ENCODE data around the gene LMLN. TPM values are rescaled to one million over a fixed set of nuclear protein-coding genes. Genes with fewer than 3 reads are reported as not detected.

LMLN gene
- total and polyA plus RNA-seq, 4 donors = 2.4 to 17.2 (median 8.2) TPM

GRCh38 chr3:197974016-197974415 is 14.0 kb downstream of the LMLN start:
- 76 to 79% methylated on average over 1 of the region's 1 CpG for WGBS, 2 donors

GRCh38 chr3:197975311-197975710 is 15.3 kb downstream of the LMLN start:
- DNase-seq (no peak), ATAC-seq (ENCODE audit: insufficient read depth, low FRiP score) (no peak)
- Histone ChIP-seq H3K36me3 (ENCODE audit: control insufficient read depth in 4 of 4, insufficient read depth in 4 of 4, low read length in 4 of 4) (peaks cover 0 to 5% (median 2%) of the 10 kb centered on the region in 4 donors), H3K9ac (ENCODE audit: insufficient read depth in 1 of 2, low read length in 2 of 2) (no peak overlapping the region), H3K27me3 (ENCODE audit: control insufficient read depth in 3 of 3, insufficient read depth in 3 of 3, low read length in 2 of 3) (no peaks in the 10 kb centered on the region), H3K4me3 (no peak overlapping the region), H3K4me1 (ENCODE audit: control insufficient read depth in 5 of 5, insufficient read depth in 5 of 5, low read length in 5 of 5) (no peaks in the 10 kb centered on the region), H3K9me3 (ENCODE audit: control insufficient read depth in 4 of 4, insufficient read depth in 3 of 4, low read length in 3 of 4) (peaks cover 0 to 5% (median 0%) of the 10 kb centered on the region in 4 donors), H3K27ac (ENCODE audit: low read depth in 1 of 2, low read length in 1 of 2) (no peak overlapping the region)
- TF ChIP-seq CTCF (IDR thresholded peaks at IDR 0.05; ENCODE audit: control extremely low read depth, extremely low read depth) = no peak
- WGBS, 2 donors = 98 to 99% methylated on average over 8 of the region's 8 CpGs

More at GRCh38 chr3:197974016-197974415, 14.0 kb downstream of the LMLN start:
- Histone ChIP-seq H3K27me3 (ENCODE audit: control insufficient read depth in 3 of 3, insufficient read depth in 3 of 3, low read length in 2 of 3) (no peaks in the 10 kb centered on the region), H3K27ac (ENCODE audit: low read depth in 1 of 2, low read length in 1 of 2) (no peak overlapping the region), H3K4me1 (ENCODE audit: control insufficient read depth in 5 of 5, insufficient read depth in 5 of 5, low read length in 5 of 5) (no peaks in the 10 kb centered on the region), H3K9ac (ENCODE audit: insufficient read depth in 1 of 2, low read length in 2 of 2) (no peak overlapping the region), H3K4me3 (no peak overlapping the region), H3K36me3 (ENCODE audit: control insufficient read depth in 4 of 4, insufficient read depth in 4 of 4, low read length in 4 of 4) (peaks cover 0 to 5% (median under 1%) of the 10 kb centered on the region in 4 donors), H3K9me3 (ENCODE audit: control insufficient read depth in 4 of 4, insufficient read depth in 3 of 4, low read length in 3 of 4) (peaks cover 0 to 5% (median 0%) of the 10 kb centered on the region in 4 donors)
- TF ChIP-seq CTCF (IDR thresholded peaks at IDR 0.05; ENCODE audit: control extremely low read depth, extremely low read depth) = no peak
- DNase-seq = no peak
- ATAC-seq (ENCODE audit: insufficient read depth, low FRiP score) = no peak

GRCh38 chr3:197983076-197983475 is 23.1 kb downstream of the LMLN start:
- WGBS, 2 donors = 96 to 98% methylated on average over 1 of the region's 1 CpG
- ATAC-seq (ENCODE audit: insufficient read depth, low FRiP score) = no peak

More at GRCh38 chr3:197983076-197983475, 23.1 kb downstream of the LMLN start:
- Histone ChIP-seq H3K4me1 (ENCODE audit: control insufficient read depth in 5 of 5, insufficient read depth in 5 of 5, low read length in 5 of 5) (peaks cover 0 to 1% (median 0%) of the 10 kb centered on the region in 5 donors), H3K4me3 (no peak overlapping the region), H3K9me3 (ENCODE audit: control insufficient read depth in 4 of 4, insufficient read depth in 3 of 4, low read length in 3 of 4) (no peaks in the 10 kb centered on the region), H3K27ac (ENCODE audit: low read depth in 1 of 2, low read length in 1 of 2) (no peak overlapping the region), H3K9ac (ENCODE audit: insufficient read depth in 1 of 2, low read length in 2 of 2) (no peak overlapping the region), H3K36me3 (ENCODE audit: control insufficient read depth in 4 of 4, insufficient read depth in 4 of 4, low read length in 4 of 4) (peaks cover 0 to 9% (median 1%) of the 10 kb centered on the region in 4 donors), H3K27me3 (ENCODE audit: control insufficient read depth in 3 of 3, insufficient read depth in 3 of 3, low read length in 2 of 3) (no peaks in the 10 kb centered on the region)
- no peak for DNase-seq
- TF ChIP-seq CTCF (IDR thresholded peaks at IDR 0.05; ENCODE audit: control extremely low read depth, extremely low read depth) = no peak

Measured in lung (tissue), 12 donors.